ENCODE measurements around the gene SLC25A11.

DNA sequence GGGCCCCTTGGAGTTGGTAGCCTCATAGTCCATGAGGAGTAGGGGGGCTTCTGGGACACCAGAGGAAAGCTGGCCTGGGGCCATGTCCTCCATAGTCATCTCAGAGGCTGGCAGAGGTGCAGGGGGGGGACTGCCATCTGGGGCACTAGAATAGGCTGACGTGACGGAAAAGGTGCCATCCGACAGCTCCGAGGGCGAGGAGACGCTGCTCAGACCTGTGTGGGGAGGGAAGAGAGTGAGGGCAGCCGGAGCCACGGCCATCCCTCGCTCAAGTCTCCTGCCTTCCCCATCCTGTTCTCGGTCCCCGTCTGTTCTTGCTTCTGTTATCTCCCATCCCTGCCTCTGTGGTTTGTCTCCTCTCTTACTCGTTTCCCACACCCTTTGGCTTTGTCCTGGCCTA lies 32.5 kb upstream of the SLC25A11 start:
- TF ChIP-seq CTCF (IDR thresholded peaks at IDR 0.05) (no peak), EP300 (IDR thresholded peaks at IDR 0.05) (no peak), POLR2A (IDR thresholded peaks at IDR 0.05) (no peak), POLR2AphosphoS5 (IDR thresholded peaks at IDR 0.05) (no peak)

All from gastroesophageal sphincter (tissue), 3 donors.